ENCODE data around the gene ACOT7.

ACOT7 gene

DNA sequence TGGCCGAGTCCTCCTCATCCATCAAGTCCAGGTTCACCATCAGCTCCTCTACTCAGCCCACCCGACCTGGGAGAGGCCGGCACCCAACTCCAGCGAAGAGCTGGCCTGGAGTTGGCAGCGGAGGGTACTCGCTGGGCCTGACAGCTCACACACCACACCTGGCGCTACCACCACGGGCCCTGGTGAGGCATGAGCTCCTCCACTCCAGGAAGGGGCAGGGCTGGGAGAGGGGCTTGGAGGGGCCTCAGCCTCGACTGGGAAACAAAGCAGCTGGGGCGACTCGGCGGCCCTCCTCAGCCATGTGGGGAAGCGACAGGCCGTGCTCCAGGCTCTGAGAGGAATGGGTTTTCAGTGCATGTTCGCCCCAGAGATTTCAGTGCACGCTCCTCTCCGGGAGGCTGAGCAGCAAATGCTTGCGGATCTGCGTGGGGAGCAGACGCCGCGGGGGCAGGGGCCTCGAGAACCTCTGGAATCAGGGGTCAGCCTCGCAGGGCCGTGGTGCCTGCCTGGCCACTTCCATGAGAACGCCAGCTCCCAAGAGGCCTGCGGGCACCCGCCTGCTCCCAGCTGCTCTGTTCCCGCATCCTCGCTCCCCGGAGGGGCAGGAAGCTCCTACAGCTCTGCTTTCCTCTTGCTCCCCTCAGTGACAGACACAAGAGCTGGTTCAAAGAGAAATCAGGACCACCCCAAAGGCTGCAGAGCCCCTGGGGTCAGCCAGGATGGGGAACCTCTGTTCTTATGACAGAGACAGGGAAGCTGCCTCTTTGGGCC lies 113.8 kb downstream of the ACOT7 start:
- Histone ChIP-seq H4K20me1 (ENCODE audit: low read depth, low read length) (no peaks in the 10 kb centered on the region), H2AFZ (ENCODE audit: low read depth, low read length, severe bottlenecking) (no peak overlapping the region), H3K9ac (ENCODE audit: low read length) (no peak overlapping the region), H3K36me3 (ENCODE audit: low read length) (no peaks in the 10 kb centered on the region), H3K79me2 (ENCODE audit: insufficient read depth, low read length) (no peaks in the 10 kb centered on the region), H3F3A (ENCODE audit: insufficient read depth) (no peaks in the 10 kb centered on the region), H3K4me2 (ENCODE audit: low read depth, low read length, poor library complexity, severe bottlenecking) (no peak overlapping the region), H3K4me3 (ENCODE audit: insufficient read depth, low read length, poor library complexity, severe bottlenecking) (no peak overlapping the region), H3K9me2 (replicated peaks; ENCODE audit: insufficient read depth, low read length) (no peaks in the 10 kb centered on the region), H3K27ac (ENCODE audit: low read depth, low read length) (no peak overlapping the region), H3K9me3 (ENCODE audit: insufficient read depth, low read length) (no peaks in the 10 kb centered on the region), H3K27me3 (ENCODE audit: low read length) (no peaks in the 10 kb centered on the region)
- TF ChIP-seq, protein P1, sequence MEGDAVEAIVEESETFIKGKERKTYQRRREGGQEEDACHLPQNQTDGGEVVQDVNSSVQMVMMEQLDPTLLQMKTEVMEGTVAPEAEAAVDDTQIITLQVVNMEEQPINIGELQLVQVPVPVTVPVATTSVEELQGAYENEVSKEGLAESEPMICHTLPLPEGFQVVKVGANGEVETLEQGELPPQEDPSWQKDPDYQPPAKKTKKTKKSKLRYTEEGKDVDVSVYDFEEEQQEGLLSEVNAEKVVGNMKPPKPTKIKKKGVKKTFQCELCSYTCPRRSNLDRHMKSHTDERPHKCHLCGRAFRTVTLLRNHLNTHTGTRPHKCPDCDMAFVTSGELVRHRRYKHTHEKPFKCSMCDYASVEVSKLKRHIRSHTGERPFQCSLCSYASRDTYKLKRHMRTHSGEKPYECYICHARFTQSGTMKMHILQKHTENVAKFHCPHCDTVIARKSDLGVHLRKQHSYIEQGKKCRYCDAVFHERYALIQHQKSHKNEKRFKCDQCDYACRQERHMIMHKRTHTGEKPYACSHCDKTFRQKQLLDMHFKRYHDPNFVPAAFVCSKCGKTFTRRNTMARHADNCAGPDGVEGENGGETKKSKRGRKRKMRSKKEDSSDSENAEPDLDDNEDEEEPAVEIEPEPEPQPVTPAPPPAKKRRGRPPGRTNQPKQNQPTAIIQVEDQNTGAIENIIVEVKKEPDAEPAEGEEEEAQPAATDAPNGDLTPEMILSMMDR (IDR thresholded peaks at IDR 0.05; ENCODE audit: insufficient read depth, low read length, poor library complexity, severe bottlenecking), result no peak
- TF ChIP-seq EZH2phosphoT487 (conservative IDR thresholded peaks at IDR 0.05; ENCODE audit: low read length), result no peak

DNA sequence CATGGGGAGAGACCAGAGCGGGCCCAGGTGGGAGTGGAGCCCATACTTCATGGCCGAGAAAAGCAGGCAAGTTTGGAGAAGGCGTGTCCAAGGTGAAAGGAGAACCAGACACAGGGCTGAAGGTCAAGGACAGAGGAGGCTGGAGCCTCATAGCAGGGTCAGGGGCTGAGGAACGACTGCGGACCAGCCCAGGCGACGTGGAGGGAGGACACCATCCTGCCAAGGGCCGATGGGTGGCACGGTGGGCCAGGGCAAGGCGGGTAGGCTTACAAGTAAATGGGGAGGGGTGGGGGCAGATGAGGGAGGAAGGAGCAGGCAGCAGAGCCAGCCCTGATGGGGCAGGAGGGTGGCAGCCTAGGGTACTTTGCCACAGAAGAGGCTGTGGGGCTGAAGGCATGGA lies 114.5 kb downstream of the ACOT7 start:
- Histone ChIP-seq H3K36me3 (ENCODE audit: low read length) (no peaks in the 10 kb centered on the region), H2AFZ (ENCODE audit: low read depth, low read length, severe bottlenecking) (no peak overlapping the region), H3F3A (ENCODE audit: insufficient read depth) (no peaks in the 10 kb centered on the region), H3K4me3 (ENCODE audit: insufficient read depth, low read length, poor library complexity, severe bottlenecking) (no peak overlapping the region), H3K4me2 (ENCODE audit: low read depth, low read length, poor library complexity, severe bottlenecking) (no peak overlapping the region), H3K9me2 (replicated peaks; ENCODE audit: insufficient read depth, low read length) (no peaks in the 10 kb centered on the region), H3K9me3 (ENCODE audit: insufficient read depth, low read length) (no peaks in the 10 kb centered on the region), H4K20me1 (ENCODE audit: low read depth, low read length) (no peaks in the 10 kb centered on the region), H3K27me3 (ENCODE audit: low read length) (no peaks in the 10 kb centered on the region), H3K27ac (ENCODE audit: low read depth, low read length) (no peak overlapping the region), H3K79me2 (ENCODE audit: insufficient read depth, low read length) (no peaks in the 10 kb centered on the region), H3K9ac (ENCODE audit: low read length) (no peak overlapping the region)
- no peak for TF ChIP-seq EZH2phosphoT487 (conservative IDR thresholded peaks at IDR 0.05; ENCODE audit: low read length)
- TF ChIP-seq, protein P1 (IDR thresholded peaks at IDR 0.05; ENCODE audit: insufficient read depth, low read length, poor library complexity, severe bottlenecking), result no peak

GRCh38 chr1:6278263-6278662 lies 115.3 kb downstream of the ACOT7 start:
- H3K9ac ChIP-seq (ENCODE audit: low read length), result no peak overlapping the region
- no peaks in the 10 kb centered on the region for H3F3A ChIP-seq (ENCODE audit: insufficient read depth)
- no peak for TF ChIP-seq EZH2phosphoT487 (conservative IDR thresholded peaks at IDR 0.05; ENCODE audit: low read length)
- TF ChIP-seq, protein P1 (IDR thresholded peaks at IDR 0.05; ENCODE audit: insufficient read depth, low read length, poor library complexity, severe bottlenecking), result no peak
- no peaks in the 10 kb centered on the region for H3K9me3 ChIP-seq (ENCODE audit: insufficient read depth, low read length)
- H3K79me2 ChIP-seq (ENCODE audit: insufficient read depth, low read length), result no peaks in the 10 kb centered on the region
- H3K36me3 ChIP-seq (ENCODE audit: low read length), result no peaks in the 10 kb centered on the region
- no peak overlapping the region for H2AFZ ChIP-seq (ENCODE audit: low read depth, low read length, severe bottlenecking)
- no peak overlapping the region for H3K4me2 ChIP-seq (ENCODE audit: low read depth, low read length, poor library complexity, severe bottlenecking)
- H3K9me2 ChIP-seq (replicated peaks; ENCODE audit: insufficient read depth, low read length), result no peaks in the 10 kb centered on the region
- H4K20me1 ChIP-seq (ENCODE audit: low read depth, low read length), result no peaks in the 10 kb centered on the region
- no peak overlapping the region for H3K27ac ChIP-seq (ENCODE audit: low read depth, low read length)
- no peaks in the 10 kb centered on the region for H3K27me3 ChIP-seq (ENCODE audit: low read length)
- no peak overlapping the region for H3K4me3 ChIP-seq (ENCODE audit: insufficient read depth, low read length, poor library complexity, severe bottlenecking)

Data from SU-DHL-6 (cell line).